NB4 (cell line): ENCODE data around the gene ANKDD1A.

ENCODE experiments used
- DNase-seq: peaks from one replicate; pipeline ENCODE4 v3.0.0; 2010; ENCODE audit warnings: low read depth
- H3K4me3 ChIP-seq: one replicate; pipeline ENCODE4 v1.5.1; 2011; ENCODE audit warnings: mild to moderate bottlenecking, low read depth, low read length, moderate library complexity
- CTCF ChIP-seq: IDR thresholded peaks from one replicate; pipeline ENCODE4 v1.5.1; 2012; ENCODE audit warnings: low read depth, low read length
- MAX ChIP-seq: IDR thresholded peaks from 2 replicates; pipeline ENCODE4 v1.6.1; 2011; ENCODE audit warnings: low read depth, low read length
- MYC ChIP-seq: IDR thresholded peaks from 2 replicates; pipeline ENCODE4 v1.6.1; 2011; ENCODE audit warnings: low read depth, low read length
- POLR2A ChIP-seq: IDR thresholded peaks from 2 replicates; pipeline ENCODE4 v1.6.1; 2011; ENCODE audit warnings: mild to moderate bottlenecking; ENCODE audit not compliant: insufficient read length; ENCODE audit errors: extremely low read depth

Gene ANKDD1A

DNA sequence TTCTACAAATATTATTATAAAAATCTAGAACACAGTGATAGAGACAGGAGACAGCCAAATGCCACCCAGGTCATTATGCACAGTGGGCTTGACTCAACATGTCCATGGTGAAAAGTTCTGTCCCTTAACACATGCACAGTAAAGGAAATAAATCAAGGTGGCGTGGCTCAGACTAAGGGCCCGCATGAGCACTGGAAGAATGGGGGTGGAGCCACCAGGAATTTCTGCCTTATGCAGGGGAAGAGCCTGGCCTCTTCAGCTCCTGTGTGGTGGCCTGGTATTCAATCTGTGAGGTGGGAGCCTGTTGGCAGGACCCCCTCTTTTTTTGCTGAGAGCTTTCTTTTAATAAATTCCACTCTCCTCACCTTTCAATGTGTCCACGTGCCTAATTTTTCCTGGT, 95.2 kb downstream of the ANKDD1A start:
- no peak for DNase-seq
- no peak overlapping the region for H3K4me3 ChIP-seq
- TF ChIP-seq MYC (no peak), MAX (no peak), POLR2A (no peak), CTCF (no peak)
